ENCODE data around the gene MZB1. TPM values are rescaled to one million over a fixed set of nuclear protein-coding genes. Genes with fewer than 3 reads are reported as not detected.

The MZB1 gene
- total RNA-seq, 1 donor from 2014 or later, result 1.6 TPM

DNA sequence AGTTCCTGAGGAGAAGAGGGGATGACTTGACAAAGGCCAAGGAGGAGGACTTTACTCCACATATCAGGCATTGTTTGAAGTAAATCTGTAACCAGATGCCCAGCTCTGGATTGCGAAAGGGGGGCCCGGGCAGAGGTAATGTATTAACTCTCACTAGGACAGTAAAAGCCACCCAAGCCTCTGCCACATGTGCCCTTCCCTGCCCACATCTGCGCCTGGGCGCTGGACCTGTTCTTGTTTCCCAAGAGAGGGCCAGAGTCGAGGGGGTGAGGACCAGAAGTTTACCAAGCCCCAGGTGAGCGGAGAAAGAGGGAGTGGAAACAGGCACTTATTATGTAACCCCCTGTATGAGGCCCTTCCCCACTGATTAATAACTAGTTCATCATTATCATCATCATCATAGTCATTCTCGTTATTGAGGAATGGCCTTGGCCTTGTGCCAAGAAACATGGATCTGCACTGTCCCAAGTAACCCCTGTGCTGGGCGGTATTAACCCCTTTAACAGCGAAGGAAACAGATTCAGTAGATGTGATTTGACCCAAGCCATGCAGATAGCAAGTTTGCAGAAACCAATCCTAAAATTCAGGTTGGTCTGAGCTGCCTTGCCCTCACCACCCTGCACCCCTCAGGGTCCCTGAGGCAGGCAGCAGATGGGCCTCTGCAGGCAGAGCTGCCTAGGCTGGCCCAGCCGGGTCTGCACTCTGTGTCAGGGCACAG is 6.3 kb downstream of the MZB1 start, which contains the start of gene SLC23A1:
TSS of gene SLC23A1 (minus strand) at position 23 of the 718 bp plus-strand sequence. CDS start 44 bp downstream, outside the sequence.
- DNase-seq (no peak), ATAC-seq (no peak)
- intact Hi-C loops (cut with micrococcal nuclease), result no loop called here

- ATAC-seq (no peak), DNase-seq (no peak)
- intact Hi-C loops (cut with micrococcal nuclease), result no loop called here
Observed at GRCh38 chr5:139382807-139383206, 6.9 kb downstream of the MZB1 start.

DNA sequence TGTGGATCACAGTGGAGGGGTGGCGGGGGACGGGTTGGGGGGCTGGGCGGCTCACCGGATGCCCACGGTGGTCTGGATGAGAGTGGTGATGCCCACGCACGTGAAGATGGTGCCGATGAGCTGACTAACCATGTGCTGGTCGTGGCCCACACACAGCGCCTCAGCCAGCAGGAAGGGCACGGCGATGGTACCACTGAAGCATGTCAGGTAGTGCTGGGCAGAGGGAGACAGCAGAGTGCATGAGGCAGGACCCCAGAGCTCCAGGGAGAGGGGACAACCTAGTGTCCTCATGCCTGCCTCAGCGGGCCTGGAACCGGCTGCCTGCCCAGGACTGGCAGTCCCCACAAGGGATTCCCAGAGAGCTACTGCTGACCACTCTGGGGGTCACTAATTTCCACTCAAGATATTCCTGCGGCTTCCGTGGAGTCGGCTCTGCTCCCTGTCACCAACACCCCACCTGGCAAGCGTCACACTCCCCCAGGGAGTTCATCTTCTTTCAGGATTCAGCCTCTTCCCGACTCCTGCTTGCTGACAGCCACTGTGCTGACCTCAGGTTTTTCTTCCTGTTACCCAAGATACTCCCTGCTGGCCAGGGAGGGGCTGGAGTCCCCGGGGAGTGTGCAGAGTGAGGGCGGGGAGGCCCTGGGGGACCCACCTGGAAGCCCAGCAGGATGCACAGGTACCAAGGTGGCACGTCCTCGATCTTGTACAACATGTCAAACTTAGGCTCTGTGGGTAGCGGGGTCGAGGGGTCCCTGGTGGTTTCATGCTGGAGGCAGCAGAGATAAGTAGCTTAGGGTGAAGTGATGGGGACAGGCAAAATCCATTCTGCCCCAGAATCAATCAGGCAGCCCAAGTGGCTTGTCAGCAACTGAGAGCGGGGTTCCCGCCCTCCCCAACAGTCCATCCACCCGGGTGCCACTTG is 7.6 kb downstream of the MZB1 start:
- peak; percentile 17 for DNase-seq
- intact Hi-C loops (cut with micrococcal nuclease), result no loop called here
- ATAC-seq, result no peak

DNA sequence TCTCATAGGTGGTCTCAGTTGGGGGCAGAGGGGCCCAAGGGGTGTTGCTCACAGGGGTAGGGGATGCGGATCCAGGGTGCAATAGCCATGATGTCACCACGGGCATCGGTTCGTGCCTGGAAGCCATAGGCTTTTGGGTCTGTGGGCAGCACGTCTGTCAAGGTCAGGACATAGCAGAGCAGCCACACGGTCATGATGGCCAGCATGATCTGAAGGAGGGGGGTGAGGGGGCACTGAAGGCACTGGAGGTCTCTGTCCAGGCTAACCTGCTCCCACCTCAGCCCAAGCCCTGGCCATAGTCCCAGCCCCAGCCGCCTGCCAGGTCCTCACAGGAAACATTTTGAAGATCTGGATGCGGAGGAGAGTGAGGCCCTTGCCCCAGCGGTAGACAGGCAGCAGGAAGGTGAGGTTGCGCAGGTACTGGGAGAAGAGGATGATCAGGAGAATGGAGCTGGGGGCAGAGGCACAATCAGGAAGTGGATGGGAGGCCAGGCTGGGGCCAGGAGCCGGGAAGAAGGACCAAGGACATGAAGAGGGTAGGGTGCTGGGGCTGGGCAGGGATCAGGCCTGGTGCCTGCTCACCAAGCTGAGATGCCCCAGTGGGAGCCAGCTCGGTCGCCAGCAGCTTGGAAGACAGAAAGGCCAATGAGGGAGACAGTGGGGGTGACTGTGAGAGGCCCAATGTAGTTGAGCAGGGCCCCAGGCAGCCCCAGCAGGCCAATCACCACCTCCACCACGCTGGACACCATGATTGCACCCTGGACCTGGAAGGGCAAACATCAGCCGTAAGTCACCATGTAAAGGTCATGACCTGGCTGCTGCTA is 9.9 kb downstream of the MZB1 start:
- intact Hi-C loops (cut with micrococcal nuclease), result no loop called here
- DNase-seq (no peak), ATAC-seq (no peak)

DNA sequence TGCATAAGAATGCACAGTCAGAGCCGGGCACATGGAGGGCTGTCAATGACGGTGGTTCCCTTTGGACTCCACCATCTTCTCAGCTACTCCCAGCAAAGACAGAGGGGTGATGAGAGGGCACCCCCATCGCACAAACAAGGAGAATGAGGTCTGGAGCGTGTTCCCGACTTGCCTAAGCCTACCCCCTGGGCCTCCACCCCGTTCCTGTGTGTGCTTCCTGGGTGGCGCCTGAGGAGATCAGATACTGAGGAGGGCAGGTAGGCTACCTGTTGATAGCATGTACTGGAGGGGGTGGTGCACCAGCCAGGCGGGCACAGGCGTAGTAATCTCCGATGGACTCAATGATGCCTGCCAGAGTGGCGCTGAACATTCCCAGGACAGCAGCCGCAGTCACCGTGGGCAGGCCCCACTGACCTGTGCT is 10.8 kb downstream of the MZB1 start:
- no peak for ATAC-seq
- intact Hi-C loops (cut with micrococcal nuclease), result no loop called here
- no peak for DNase-seq

DNA sequence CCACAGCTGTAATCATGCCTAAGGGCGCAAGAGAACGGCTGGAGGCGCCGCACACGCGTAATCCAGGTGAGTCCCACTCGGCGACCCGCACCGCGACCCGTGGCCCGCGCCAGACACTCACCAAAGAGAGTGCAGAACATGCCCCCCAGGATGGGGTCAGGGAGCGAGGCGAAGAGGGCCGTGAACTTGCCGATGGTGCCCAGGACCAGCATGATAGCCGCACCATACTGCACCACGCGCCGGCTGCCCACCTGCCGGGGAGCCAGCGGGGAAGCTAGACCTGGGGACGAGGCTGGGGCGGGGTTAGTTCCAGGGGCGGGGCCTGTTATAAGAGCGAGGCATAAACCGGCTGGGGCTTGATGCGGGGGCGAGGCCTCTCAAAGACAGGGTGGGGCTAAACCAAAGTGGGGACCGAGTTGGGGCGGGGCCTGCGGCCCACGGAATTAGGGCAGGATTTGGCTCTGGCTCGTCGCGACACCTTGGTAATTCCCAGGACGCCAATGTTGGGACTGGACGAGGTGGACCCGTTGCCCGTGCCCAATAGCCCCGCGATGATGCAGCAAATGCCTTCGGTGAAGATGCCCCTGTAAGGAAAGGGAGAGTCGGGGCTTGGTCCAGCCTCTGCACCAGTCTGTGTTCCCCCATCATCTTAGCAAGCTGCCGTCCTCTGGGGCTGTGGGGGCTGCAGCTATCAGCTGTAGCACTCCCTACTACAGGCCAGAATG is 11.4 kb downstream of the MZB1 start:
- no peak for DNase-seq
- no peak for ATAC-seq
- intact Hi-C loops (cut with micrococcal nuclease), result no loop called here

DNA sequence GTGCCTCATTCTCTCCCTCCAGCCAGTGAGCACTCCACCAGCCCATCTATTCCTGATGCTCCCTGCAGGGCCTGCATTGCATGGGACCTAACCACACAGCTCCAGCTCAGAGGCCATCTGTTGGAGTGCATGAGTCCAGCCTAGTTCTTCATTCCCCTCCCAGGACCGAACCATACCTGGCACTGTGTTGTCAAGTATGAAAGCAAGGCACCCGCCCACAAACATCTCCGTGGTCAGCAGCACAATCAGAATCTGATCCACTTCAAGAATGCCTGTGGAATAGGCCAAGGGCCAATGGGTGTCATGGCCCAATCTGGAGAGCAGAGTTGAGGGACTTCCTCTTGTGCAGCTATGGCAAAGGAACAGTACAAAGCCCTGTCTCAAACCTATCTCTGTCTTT is 12.5 kb downstream of the MZB1 start:
- no peak for DNase-seq
- no peak for ATAC-seq
- intact Hi-C loops (cut with micrococcal nuclease), result no loop called here

GRCh38 chr5:139376364-139376763 is 13.3 kb downstream of the MZB1 start:
- ATAC-seq (no peak), DNase-seq (no peak)
- intact Hi-C loops (cut with micrococcal nuclease), result no loop called here

DNA sequence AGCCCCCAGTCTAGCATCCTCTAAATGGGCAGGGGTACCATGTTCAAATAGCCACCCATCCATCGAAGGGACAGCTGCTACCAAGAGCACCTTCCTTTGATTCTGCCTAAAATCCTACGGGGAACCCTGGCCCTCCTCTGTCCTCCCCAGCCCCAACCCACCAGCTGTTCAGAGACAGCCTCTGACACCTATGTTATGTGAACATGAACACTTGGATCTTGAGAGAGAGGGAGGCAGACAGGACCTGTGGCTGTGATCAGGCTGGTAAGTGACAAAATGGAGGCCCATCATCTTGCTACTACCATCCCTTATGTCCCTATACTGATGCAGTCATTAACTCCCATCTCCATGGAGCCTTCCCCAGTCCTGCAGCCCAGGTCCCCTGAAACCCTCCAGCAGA is 14.8 kb downstream of the MZB1 start:
- DNase-seq, result no peak
- intact Hi-C loops (cut with micrococcal nuclease), result no loop called here

GRCh38 chr5:139371482-139372435 is 18.0 kb downstream of the MZB1 start:
- DNase-seq (no peak), ATAC-seq (peak; percentile 69)
- intact Hi-C loops (cut with micrococcal nuclease), result no loop called here

More for the DNA sequence above, 14.8 kb downstream of the MZB1 start:
- no peak for ATAC-seq

- intact Hi-C loops (cut with micrococcal nuclease), result no loop called here
- ATAC-seq (no peak), DNase-seq (no peak)
Observed at GRCh38 chr5:139369181-139369580, 20.5 kb downstream of the MZB1 start.

- intact Hi-C loops (cut with micrococcal nuclease), result no loop called here
- DNase-seq, result no peak
- ATAC-seq, result peak; percentile 19
Observed at GRCh38 chr5:139368613-139369012, 21.1 kb downstream of the MZB1 start.

GRCh38 chr5:139364466-139364865 is 25.2 kb downstream of the MZB1 start:
- ATAC-seq (no peak), DNase-seq (no peak)
- intact Hi-C loops (cut with micrococcal nuclease), result no loop called here

DNA sequence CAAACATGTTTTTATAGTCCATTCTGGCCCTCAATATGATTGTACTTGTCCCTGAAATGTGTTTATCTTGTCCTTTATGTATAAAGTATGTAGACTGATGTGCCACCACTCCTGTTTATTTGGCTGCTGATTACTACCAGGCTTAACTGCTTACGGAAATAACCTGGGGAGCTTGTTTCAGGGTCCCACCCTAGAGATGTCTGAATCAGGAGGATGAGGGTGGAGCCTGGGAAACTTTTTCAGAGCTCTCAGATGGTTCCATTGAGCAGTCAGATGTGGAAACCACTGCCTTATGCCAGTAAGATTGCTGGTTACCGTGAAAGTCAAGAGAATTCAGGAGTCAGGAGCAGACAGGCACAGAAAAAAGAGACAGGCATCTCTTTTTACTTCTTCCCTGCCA is 25.8 kb downstream of the MZB1 start:
- ATAC-seq (no peak), DNase-seq (no peak)
- intact Hi-C loops (cut with micrococcal nuclease), result no loop called here

- no peak for ATAC-seq
- DNase-seq, result no peak
- intact Hi-C loops (cut with micrococcal nuclease), result no loop called here
Observed at GRCh38 chr5:139361835-139362429, 27.8 kb downstream of the MZB1 start.

GRCh38 chr5:139360384-139360783 is 29.3 kb downstream of the MZB1 start:
- ATAC-seq (no peak), DNase-seq (no peak)
- intact Hi-C loops (cut with micrococcal nuclease), result no loop called here

DNA sequence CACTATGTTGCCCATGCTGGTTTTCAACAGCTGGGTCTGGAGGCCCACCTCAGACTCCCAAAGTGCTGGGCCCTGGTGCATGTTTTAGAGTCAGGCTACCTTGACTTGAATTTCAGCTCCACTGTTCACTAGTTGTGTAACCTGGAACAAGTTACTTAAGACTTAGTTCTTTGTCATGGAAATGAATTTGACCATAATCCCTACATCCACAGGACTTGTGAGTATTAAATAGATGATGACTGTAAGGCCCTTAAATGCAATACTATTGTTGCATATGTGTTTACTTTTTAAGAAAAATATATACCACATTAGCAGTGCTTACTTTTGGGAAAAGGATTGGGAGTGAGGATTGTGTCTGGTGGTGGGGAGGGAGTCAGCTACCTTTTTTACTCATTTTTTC is 31.6 kb downstream of the MZB1 start:
- DNase-seq (no peak), ATAC-seq (no peak)
- intact Hi-C loops (cut with micrococcal nuclease), result no loop called here
